GM21360 (cell line): Measurements from ENCODE around the gene CEP162.
"Not testable (repeated sequence)": the region's sequence is repeated elsewhere in the genome, so short reads cannot be mapped to it uniquely, and the experiment has no call there.

Experiments used
- ATAC-seq: cut with Tn5 transposase; IDR thresholded peaks from one replicate; pipeline ENCODE4 v1.9.1; 2021; ENCODE audit warnings: mild to moderate bottlenecking, moderate library complexity; ENCODE audit not compliant: unreplicated experiment

Gene CEP162

GRCh38 chr6:84227044-84227433 is 404 bp downstream of the CEP162 start:
- peak; percentile 8 for ATAC-seq

DNA sequence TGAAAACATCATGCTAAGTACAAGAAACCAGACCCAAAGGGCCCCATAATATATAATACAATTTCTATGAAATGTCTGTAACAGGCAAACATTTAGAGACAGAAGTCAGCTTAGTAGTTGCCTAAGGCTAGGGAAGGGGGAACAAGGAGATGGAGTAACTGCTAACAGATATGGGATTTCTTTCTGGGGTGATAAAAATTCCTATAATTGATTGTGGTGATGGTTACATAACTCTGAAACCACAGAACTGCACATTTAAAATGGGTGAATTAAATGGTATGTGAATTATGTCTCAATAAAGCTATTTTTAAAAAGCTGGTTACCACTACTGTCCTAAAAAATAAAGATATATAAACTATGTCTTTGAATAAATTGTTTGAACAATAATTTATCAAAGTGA is 3.2 kb downstream of the CEP162 start:
- ATAC-seq: no peak

GRCh38 chr6:84223608-84224007 is 3.8 kb downstream of the CEP162 start:
- ATAC-seq: not testable (repeated sequence)

GRCh38 chr6:84222426-84222825 is 5.0 kb downstream of the CEP162 start:
- no peak for ATAC-seq

DNA sequence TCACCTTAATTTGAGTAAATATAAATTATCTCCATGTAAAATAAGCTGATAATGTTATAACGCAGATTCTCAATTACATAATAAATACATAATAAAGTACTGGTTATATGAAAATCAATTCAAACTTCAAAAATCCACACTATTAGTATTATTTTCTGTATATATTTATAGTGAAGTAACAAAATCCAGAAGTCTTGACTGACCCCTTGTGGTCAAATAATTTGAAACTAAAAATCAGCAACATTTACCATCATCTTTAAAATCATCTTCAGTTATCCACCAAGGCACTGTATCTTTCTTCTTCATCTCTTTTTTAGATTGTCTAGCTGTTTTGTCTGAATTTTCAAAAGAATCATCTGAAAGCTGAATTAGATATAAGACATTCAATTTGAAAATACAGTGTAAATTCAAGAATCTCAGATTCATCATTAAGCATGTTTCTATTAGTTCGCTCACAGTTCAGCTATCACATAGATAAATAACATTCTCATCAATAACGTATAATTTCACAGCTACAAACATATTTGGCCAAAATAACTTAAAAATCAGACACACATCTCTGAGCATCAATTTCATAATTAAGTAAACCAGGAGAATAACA is 6.5 kb downstream of the CEP162 start:
- no peak for ATAC-seq

GRCh38 chr6:84218091-84218490 is 9.4 kb downstream of the CEP162 start:
- no peak for ATAC-seq

DNA sequence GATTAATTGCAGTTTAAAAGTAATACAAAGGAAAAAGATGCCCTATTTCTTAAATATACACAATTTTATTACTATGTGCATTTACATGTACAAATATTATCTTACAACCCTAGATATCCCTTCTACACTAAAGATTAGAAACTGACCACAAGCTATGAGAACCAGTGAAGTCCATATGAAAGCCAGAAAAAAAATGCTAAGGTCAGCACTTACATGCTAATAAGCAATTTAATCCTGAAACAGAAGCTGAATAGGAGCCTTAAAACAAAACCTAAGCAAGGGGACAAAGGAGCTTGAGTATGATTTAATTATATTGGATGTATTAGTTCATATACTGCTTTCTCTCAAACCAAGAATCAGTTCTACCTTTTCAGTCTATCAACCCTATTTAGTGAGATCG is 14.2 kb downstream of the CEP162 start:
- ATAC-seq: no peak

- no peak for ATAC-seq
Measured at GRCh38 chr6:84204011-84204410, 23.4 kb downstream of the CEP162 start.

DNA sequence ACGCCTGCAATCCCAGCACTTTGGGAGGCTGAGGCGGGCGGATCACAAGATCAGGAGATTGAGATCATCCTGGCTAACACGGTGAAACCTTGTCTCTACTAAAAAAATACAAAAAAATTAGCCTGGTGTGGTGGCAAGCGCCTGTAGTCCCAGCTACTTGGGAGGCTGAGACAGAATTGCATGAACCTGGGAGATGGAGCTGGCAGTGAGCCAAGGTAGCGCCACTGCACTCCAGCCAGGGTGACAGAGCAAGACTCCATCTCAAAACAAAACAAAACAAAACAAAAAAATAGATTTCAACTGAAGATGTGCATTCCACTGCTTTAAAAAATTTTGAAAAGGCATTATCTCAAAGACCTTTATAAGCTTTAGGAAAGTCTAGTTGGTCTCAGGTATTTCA is 27.5 kb downstream of the CEP162 start:
- ATAC-seq: not testable (repeated sequence)

DNA sequence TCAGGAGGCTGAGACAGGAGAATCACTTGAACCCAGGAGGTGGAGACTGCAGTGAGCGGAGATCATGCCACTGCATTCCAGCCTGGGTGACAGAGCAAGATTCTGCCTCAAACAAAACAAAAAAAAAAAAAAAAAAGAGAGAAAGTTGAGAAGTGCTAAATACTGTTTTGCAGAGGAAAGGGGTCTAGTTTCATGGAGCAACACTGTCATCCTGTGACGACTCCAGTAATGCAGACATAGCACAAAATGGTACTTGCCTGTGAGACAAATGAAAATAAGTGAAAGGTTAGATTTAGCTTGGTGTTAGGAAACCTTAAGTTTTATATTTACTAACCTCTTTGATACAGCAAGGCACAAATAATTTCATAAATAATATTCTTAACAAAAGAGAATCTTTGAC is 29.7 kb downstream of the CEP162 start:
- no peak for ATAC-seq

DNA sequence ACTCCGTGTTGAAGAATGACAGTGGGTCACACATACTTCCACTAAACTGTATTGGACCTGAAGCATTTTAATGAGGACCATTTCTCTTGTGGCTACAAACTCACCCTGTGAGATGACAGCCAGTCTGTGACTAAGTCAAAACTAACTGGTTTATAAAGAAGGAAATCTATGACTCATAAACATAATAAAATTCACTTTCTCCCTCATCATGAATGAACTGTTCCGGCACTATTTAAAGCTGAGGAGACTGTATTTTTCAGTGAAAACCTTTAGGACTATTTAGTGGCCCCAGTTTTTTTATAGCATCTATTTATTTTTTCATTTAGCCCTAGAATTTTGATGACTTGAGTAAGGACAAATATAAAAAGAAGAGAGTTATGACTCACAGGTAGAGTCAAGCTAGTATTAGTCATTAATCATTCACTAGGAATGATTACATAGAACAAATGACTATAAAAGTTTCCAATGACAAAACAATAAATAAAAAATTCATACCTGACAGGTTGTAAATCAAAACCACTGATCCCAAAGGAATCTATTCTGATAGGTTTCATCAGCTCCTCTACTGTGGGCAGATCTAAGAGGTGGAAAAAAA is 34.2 kb downstream of the CEP162 start:
- ATAC-seq: no peak

DNA sequence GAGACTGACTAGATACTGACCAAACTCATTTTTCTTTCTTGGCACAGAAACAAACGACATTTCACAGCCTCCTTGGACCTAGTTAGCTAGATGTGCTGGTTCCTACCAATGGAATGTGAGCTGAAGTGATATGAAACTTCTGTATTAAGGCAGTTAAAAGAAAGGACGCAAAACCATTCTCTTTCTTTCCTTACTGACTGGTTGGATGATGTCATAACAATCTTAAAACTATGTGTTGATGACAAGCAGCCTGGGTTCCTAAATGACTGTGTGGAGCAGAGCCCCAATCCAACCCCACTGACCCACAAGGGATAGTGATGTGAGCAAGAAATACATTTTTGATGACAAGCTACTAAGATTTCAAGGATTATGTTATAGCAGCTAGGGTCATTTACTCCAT is 35.6 kb downstream of the CEP162 start:
- ATAC-seq: no peak

- not testable (repeated sequence) for ATAC-seq
Measured at GRCh38 chr6:84189356-84189755, 38.1 kb downstream of the CEP162 start.

GRCh38 chr6:84183430-84183829 is 44.0 kb downstream of the CEP162 start:
- no peak for ATAC-seq

DNA sequence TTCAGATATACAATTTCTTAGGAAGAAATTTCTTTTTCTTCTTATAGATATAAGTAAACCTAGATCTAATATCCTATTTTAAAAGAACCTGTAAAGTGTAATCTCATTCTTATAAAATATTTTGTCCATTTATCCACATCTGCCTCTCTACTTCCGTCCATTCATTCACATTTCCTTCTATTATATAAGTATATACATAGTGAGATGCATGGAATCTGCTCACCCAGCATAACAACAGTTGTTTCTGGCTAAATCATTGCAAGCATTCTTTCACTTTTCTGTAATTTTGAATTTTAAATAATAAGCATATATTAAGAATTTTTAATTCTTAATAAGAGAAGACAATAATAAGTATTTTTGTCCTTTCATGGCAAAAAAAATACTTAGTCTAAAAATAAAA is 45.4 kb downstream of the CEP162 start:
- ATAC-seq: no peak

GRCh38 chr6:84177241-84177640 is 50.2 kb downstream of the CEP162 start:
- no peak for ATAC-seq

DNA sequence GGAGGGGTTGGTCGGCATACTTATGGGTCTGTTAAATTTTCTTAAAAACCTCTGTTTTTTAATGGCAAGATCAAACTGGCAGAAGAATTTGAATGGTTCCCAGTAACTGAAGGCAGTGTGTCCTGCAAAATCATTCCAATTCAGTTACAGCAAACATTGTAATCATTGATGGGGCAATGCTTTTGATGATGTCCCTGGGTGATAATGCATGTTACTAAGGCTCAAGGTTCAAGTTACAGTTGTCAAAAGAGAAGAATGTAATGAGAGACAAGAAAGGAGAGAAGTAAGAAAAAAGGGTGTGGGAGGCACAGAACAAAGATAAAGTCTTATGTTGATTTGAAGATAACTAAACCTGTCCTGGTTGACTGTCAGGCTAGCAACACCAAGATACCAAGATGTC is 54.9 kb downstream of the CEP162 start:
- no peak for ATAC-seq

DNA sequence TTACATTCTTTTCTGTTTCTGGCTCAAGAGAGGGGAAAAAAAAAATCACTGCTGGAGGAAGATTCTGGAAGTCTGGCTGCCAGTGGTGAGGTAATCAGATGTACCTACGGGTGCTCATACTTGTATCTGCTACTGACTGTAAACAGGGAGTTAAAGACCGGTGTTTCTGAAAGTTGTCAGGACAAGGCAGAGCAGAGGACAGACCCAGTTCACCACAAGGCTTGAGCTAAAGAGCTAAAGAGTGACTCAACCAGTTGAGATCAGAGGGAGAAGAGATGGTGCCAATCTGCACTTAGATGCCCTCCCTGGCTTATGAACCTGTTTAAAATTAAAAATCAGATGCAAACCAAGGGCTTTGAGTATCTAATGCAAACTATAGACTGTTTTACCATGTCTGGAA is 55.4 kb downstream of the CEP162 start:
- no peak for ATAC-seq

- no peak for ATAC-seq
Measured at GRCh38 chr6:84167457-84167856, 60.0 kb downstream of the CEP162 start.

DNA sequence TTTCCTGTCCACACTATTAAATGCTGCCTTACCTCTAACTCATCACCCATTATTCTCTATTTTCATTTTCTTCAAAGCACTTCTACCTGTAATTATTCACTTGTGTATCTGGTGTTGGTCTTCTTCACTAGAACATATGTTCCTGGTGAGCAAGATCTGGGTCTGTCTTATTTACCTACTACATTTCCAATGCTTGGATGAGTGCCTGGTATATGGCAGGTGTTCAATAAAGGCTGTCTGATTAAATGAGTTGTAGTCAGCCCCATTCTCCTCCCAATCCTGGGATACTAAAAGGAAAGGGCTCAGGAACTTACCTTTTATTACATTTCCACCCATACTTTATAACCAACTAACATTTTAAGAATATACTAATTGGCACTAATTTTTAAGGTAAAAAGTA is 61.0 kb downstream of the CEP162 start:
- ATAC-seq: no peak

- not testable (repeated sequence) for ATAC-seq
Measured at GRCh38 chr6:84164328-84164727, 63.1 kb downstream of the CEP162 start.

- ATAC-seq: no peak
Measured at GRCh38 chr6:84161190-84161589, 66.3 kb downstream of the CEP162 start.

- ATAC-seq: no peak
Measured at GRCh38 chr6:84156306-84156705, 71.1 kb downstream of the CEP162 start.
